ENCODE data around the gene FNDC3B.

The FNDC3B gene

GRCh38 chr3:172321035-172321434, 281.7 kb downstream of the FNDC3B start:
- no peak for DNase-seq

GRCh38 chr3:172323894-172324610, 284.7 kb downstream of the FNDC3B start:
- DNase-seq = no peak

GRCh38 chr3:172324611-172325203, 285.3 kb downstream of the FNDC3B start:
- no peak for DNase-seq

- DNase-seq = no peak
Observed at GRCh38 chr3:172325461-172325860, 286.1 kb downstream of the FNDC3B start.

- DNase-seq = no peak
Observed at GRCh38 chr3:172326993-172327392, 287.6 kb downstream of the FNDC3B start.

- no peak for DNase-seq
Observed at GRCh38 chr3:172328282-172328681, 288.9 kb downstream of the FNDC3B start.

- no peak for DNase-seq
Observed at GRCh38 chr3:172329070-172329469, 289.7 kb downstream of the FNDC3B start.

- DNase-seq = no peak
Observed at GRCh38 chr3:172330413-172330812, 291.0 kb downstream of the FNDC3B start.

- peak; percentile 29 for DNase-seq
Observed at GRCh38 chr3:172332256-172333041, 293.1 kb downstream of the FNDC3B start.

- DNase-seq = no peak
Observed at GRCh38 chr3:172333042-172333377, 293.6 kb downstream of the FNDC3B start.

- no peak for DNase-seq
Observed at GRCh38 chr3:172333692-172334457, 294.5 kb downstream of the FNDC3B start.

GRCh38 chr3:172334671-172335207, 295.4 kb downstream of the FNDC3B start:
- no peak for DNase-seq

- no peak for DNase-seq
Observed at GRCh38 chr3:172339892-172340291, 300.5 kb downstream of the FNDC3B start.

GRCh38 chr3:172340583-172340982, 301.2 kb downstream of the FNDC3B start:
- no peak for DNase-seq

- DNase-seq = peak; percentile 57
Observed at GRCh38 chr3:172341482-172342059, 302.2 kb downstream of the FNDC3B start.

- no peak for DNase-seq
Observed at GRCh38 chr3:172342097-172342659, 302.8 kb downstream of the FNDC3B start.

GRCh38 chr3:172343117-172343516, 303.7 kb downstream of the FNDC3B start:
- DNase-seq = no peak

GRCh38 chr3:172343979-172344378, 304.6 kb downstream of the FNDC3B start:
- no peak for DNase-seq

- DNase-seq = no peak
Observed at GRCh38 chr3:172346161-172346560, 306.8 kb downstream of the FNDC3B start.

GRCh38 chr3:172347895-172348679, 308.7 kb downstream of the FNDC3B start:
- DNase-seq = no peak

- DNase-seq = no peak
Observed at GRCh38 chr3:172351895-172352466, 312.6 kb downstream of the FNDC3B start.

Measured in NCI-H1092 treated with DMSO at 0.1 percent for 48 hours (cell line).